ENCODE data around the gene KDM7A.

KDM7A gene

DNA sequence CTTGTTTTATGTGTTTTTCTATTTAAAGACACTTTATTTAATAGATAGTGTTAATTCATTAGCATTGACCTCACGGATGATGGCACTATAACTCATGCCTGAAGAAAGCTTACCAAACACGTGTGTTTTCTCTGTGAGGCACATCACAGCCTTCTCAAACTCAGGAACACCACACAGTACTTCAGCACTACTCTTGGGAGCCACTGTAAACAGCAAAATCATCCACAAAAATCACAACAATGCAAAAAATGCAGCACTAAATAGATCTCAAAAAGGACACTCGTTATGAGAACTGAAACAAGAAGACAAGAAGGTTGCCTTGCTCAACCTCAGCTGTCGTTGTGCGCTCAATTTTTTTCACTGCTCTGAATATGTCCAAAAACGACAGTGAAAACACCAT, 102.0 kb downstream of the KDM7A start:
- no peak overlapping the region for H3K9ac ChIP-seq
- no peaks in the 10 kb centered on the region for H4K20me1 ChIP-seq
- no peak overlapping the region for H3K4me3 ChIP-seq
- H3K27me3 ChIP-seq, result no peaks in the 10 kb centered on the region
- peaks cover 15% of the 10 kb centered on the region; the same call in 1 of the 2 replicates for H3K4me1 ChIP-seq
- no peak overlapping the region for H3K4me2 ChIP-seq
- TF ChIP-seq Cebpa-rat (IDR thresholded peaks at IDR 0.05), result no peak
- H3K36me3 ChIP-seq, result no peaks in the 10 kb centered on the region
- H3K27ac ChIP-seq, result no peak overlapping the region
- H3K9me3 ChIP-seq, result peaks cover 4% of the 10 kb centered on the region; the same call in 1 of the 2 replicates

DNA sequence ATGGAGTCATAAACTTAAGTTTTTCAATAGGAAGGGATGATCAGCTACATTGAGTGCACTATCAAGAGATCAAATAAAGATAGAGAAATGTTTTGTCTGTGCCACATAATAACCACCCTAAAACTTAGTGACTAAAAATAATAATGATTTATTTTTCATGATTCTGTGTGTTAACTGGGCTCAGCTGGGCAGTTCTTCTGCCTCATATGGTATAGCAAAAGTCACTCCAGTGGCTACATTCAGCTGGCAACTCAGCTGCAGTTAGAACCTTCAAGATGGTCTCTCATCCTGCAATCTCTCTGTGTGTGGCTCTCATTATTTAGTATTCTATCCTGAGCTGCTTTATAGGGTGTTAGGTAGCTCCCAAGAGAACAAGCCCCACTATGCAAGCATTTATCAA, 106.2 kb downstream of the KDM7A start:
- no peak for TF ChIP-seq Cebpa-rat (IDR thresholded peaks at IDR 0.05)

GRCh38 chr7:140069298-140069949, 107.4 kb downstream of the KDM7A start:
- H3K4me2 ChIP-seq, result no peak overlapping the region
- no peak for TF ChIP-seq Cebpa-rat (IDR thresholded peaks at IDR 0.05)

More for the DNA sequence above, 106.2 kb downstream of the KDM7A start:
- no peak overlapping the region for H3K4me3 ChIP-seq
- no peak overlapping the region for H3K4me2 ChIP-seq
- no peaks in the 10 kb centered on the region for H3K4me1 ChIP-seq
- no peak overlapping the region for H3K9ac ChIP-seq
- H3K27me3 ChIP-seq, result no peaks in the 10 kb centered on the region
- H3K36me3 ChIP-seq, result no peaks in the 10 kb centered on the region
- no peak overlapping the region for H3K27ac ChIP-seq
- peaks cover 38% of the 10 kb centered on the region for H3K9me3 ChIP-seq
- H4K20me1 ChIP-seq, result no peaks in the 10 kb centered on the region

GRCh38 chr7:140068033-140068432, 108.8 kb downstream of the KDM7A start:
- H3K9ac ChIP-seq, result no peak overlapping the region
- peaks cover 42% of the 10 kb centered on the region for H3K9me3 ChIP-seq
- H4K20me1 ChIP-seq, result no peaks in the 10 kb centered on the region
- no peak for TF ChIP-seq Cebpa-rat (IDR thresholded peaks at IDR 0.05)
- no peaks in the 10 kb centered on the region for H3K36me3 ChIP-seq
- H3K4me2 ChIP-seq, result no peak overlapping the region
- H3K27me3 ChIP-seq, result no peaks in the 10 kb centered on the region
- H3K4me1 ChIP-seq, result peaks cover 6% of the 10 kb centered on the region; the same call in 1 of the 2 replicates
- H3K4me3 ChIP-seq, result no peak overlapping the region
- H3K27ac ChIP-seq, result no peak overlapping the region

More at GRCh38 chr7:140069298-140069949, 107.4 kb downstream of the KDM7A start:
- no peak overlapping the region for H3K4me3 ChIP-seq
- no peaks in the 10 kb centered on the region for H3K4me1 ChIP-seq
- no peaks in the 10 kb centered on the region for H4K20me1 ChIP-seq
- H3K9ac ChIP-seq, result no peak overlapping the region
- H3K36me3 ChIP-seq, result no peaks in the 10 kb centered on the region
- H3K27me3 ChIP-seq, result no peaks in the 10 kb centered on the region
- no peak overlapping the region for H3K27ac ChIP-seq
- H3K9me3 ChIP-seq, result peaks cover 42% of the 10 kb centered on the region

DNA sequence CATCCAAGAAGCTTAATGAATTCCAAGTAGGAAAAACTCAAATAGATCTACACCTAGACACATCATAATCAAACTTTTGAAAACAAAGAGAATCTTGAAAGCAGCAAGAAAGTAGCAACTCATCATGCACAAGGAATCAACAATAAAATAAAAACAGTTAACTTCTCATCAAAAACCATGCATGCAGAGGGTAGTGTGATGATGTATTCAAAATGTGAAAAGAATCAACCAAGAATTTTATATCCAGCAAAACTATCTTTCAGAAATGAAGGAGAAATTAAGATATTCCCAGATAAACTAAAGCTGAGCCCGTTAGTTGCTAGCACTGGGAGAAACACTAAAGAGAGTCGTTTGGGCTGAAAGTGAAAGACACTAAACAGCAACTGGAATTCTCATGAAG, 109.7 kb downstream of the KDM7A start:
- H3K4me2 ChIP-seq, result no peak overlapping the region
- H3K27me3 ChIP-seq, result no peaks in the 10 kb centered on the region
- no peaks in the 10 kb centered on the region for H3K36me3 ChIP-seq
- peaks cover 6% of the 10 kb centered on the region; the same call in 1 of the 2 replicates for H3K4me1 ChIP-seq
- no peak for TF ChIP-seq Cebpa-rat (IDR thresholded peaks at IDR 0.05)
- H3K9me3 ChIP-seq, result peaks cover 42% of the 10 kb centered on the region
- H3K9ac ChIP-seq, result no peak overlapping the region
- no peak overlapping the region for H3K27ac ChIP-seq
- H4K20me1 ChIP-seq, result no peaks in the 10 kb centered on the region
- no peak overlapping the region for H3K4me3 ChIP-seq

DNA sequence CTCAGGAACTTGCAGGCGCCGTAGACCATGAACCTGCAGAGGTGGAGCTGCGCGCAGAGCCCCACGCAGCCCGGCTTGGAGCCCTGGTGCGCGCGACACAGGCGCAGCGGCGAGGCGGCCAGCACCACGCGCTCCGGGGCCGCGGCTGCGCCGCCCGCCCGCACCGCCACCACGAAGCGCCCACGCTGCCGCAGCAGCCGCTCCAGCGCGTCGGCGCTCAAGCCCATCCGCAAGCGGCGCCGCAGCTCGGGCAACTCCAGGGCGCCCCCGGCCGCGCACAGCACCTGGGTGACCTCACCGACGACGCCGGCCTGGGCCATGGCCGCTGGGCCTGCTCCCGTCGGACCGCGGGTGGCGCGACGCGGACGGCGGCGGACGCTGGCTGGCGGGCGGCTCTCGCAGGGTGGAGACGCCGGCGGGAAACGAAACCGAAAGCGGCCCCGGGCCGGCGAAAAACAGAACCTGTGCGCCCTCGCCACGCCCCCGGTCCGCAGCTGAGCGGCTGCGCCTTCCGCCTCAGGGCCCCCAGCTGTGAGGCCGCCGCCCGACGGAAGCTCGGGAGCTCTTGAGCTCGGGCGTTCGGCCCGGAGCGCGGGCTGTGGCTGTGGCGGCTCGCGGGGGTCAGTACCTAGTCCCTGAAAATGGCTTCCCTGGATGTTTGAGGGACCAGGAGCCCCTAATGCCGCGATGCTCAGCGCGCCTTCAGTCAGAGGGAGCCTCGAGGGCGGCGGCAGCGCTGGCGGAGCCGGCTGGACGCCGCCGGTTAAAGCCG, 114.1 kb downstream of the KDM7A start, which contains the start of gene PARP12:
Gene PARP12, minus strand, starts transcription at position 424 of the 772 bp plus-strand sequence. Its CDS starts 104 bp downstream, at position 320.
- peak within 1 kb of the TSS; percentile 89 for H3K4me3 ChIP-seq
- H4K20me1 ChIP-seq, result peaks cover 29% of the 10 kb centered on the region
- peaks cover 8% of the 10 kb centered on the region for H3K36me3 ChIP-seq
- H3K27ac ChIP-seq, result peak within 1 kb of the TSS; percentile 91
- peaks cover 25% of the 10 kb centered on the region for H3K9me3 ChIP-seq
- H3K9ac ChIP-seq, result peak within 1 kb of the TSS; percentile 87
- H3K4me2 ChIP-seq, result peak within 1 kb of the TSS; percentile 92
- no peak for TF ChIP-seq Cebpa-rat (IDR thresholded peaks at IDR 0.05)
- H3K4me1 ChIP-seq, result peaks cover 26% of the 10 kb centered on the region
- H3K27me3 ChIP-seq, result no peaks in the 10 kb centered on the region

- Histone ChIP-seq H3K36me3 (peaks cover 14% of the 10 kb centered on the region), H3K9me3 (peaks cover 19% of the 10 kb centered on the region), H3K27me3 (no peaks in the 10 kb centered on the region), H3K27ac (peak overlapping the region; percentile 91), H4K20me1 (peaks cover 35% of the 10 kb centered on the region), H3K4me1 (peaks cover 26% of the 10 kb centered on the region), H3K4me2 (peak overlapping the region; percentile 92), H3K9ac (peak overlapping the region; percentile 87), H3K4me3 (peak overlapping the region; percentile 89)
- TF ChIP-seq Cebpa-rat (IDR thresholded peaks at IDR 0.05), result no peak
These were observed 114.7 kb downstream of the KDM7A start for GRCh38 chr7:140062118-140062527.

DNA sequence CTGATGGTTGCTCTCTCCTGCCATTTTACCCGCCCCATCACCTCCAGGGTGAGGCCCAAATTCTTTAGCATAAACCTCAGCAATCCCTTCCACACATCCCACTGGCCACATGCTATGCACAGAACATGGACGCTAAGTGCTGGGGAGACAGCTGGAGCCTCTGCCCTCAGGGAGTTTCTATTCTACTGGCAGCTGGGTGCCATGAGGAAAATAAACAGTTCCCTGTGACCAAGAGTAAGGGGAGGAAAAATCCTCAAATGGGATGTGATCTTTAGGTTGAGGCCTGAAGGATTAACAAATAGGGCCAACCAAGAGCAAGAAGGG, 115.2 kb downstream of the KDM7A start:
- H4K20me1 ChIP-seq, result peaks cover 40% of the 10 kb centered on the region
- peaks cover 20% of the 10 kb centered on the region for H3K36me3 ChIP-seq
- no peaks in the 10 kb centered on the region for H3K27me3 ChIP-seq
- H3K4me3 ChIP-seq, result peak overlapping the region; percentile 89
- peak overlapping the region; percentile 92 for H3K4me2 ChIP-seq
- peaks cover 14% of the 10 kb centered on the region for H3K9me3 ChIP-seq
- peak overlapping the region; percentile 87 for H3K9ac ChIP-seq
- H3K27ac ChIP-seq, result peak overlapping the region; percentile 91
- peaks cover 26% of the 10 kb centered on the region for H3K4me1 ChIP-seq
- TF ChIP-seq Cebpa-rat (IDR thresholded peaks at IDR 0.05), result no peak

- no peak overlapping the region for H3K27ac ChIP-seq
- peak overlapping the region; percentile 92 for H3K4me2 ChIP-seq
- peak overlapping the region; percentile 87; the same call in 1 of the 2 replicates for H3K9ac ChIP-seq
These were observed 115.8 kb downstream of the KDM7A start for GRCh38 chr7:140060788-140061606.

More at GRCh38 chr7:140060788-140061606, 115.8 kb downstream of the KDM7A start:
- H4K20me1 ChIP-seq, result peaks cover 46% of the 10 kb centered on the region
- H3K4me1 ChIP-seq, result peaks cover 26% of the 10 kb centered on the region
- peaks cover 8% of the 10 kb centered on the region for H3K9me3 ChIP-seq
- peaks cover 25% of the 10 kb centered on the region for H3K36me3 ChIP-seq
- H3K27me3 ChIP-seq, result no peaks in the 10 kb centered on the region
- peak overlapping the region; percentile 89 for H3K4me3 ChIP-seq
- TF ChIP-seq Cebpa-rat (IDR thresholded peaks at IDR 0.05), result no peak

All from BLaER1 (cell line).